Calu3 (cell line): Measurements from ENCODE around the gene FNDC3B. TPM values are rescaled to one million over a fixed set of nuclear protein-coding genes. Genes with fewer than 3 reads are reported as not detected.
A peak's percentile ranks its signal among the peaks of the same experiment; 100 is the strongest.

Source experiments
- BruUV-seq: library from RNA; stranded (reverse); fragments of 400-500 nt; replicated peaks from 2 replicates; lab custom pipeline; 2021; lab: Mats Ljungman, UMichigan
- CTCF ChIA-PET: fragments of 300-600 bp; sonication (Branson Sonifier 250); formaldehyde crosslinking; loops from one replicate; lab custom pipeline; 2022; ENCODE audit warnings: antibody characterized with exemption; lab: Charles Lee
- DNase-seq: peaks from one replicate; pipeline ENCODE4 v3.0.0; 2022
- H3K27ac Mint-ChIP-seq: one replicate; pipeline ENCODE4 v1.8.0; 2022; ENCODE audit warnings: mixed read lengths; ENCODE audit not compliant: unreplicated experiment
- H3K27me3 Mint-ChIP-seq: one replicate; pipeline ENCODE4 v1.8.0; 2022; ENCODE audit warnings: mixed read lengths; ENCODE audit not compliant: unreplicated experiment
- H3K36me3 Mint-ChIP-seq: one replicate; pipeline ENCODE4 v1.8.0; 2022; ENCODE audit warnings: mild to moderate bottlenecking, moderate library complexity, mixed read lengths; ENCODE audit not compliant: insufficient read depth, unreplicated experiment
- H3K4me1 Mint-ChIP-seq: one replicate; pipeline ENCODE4 v1.8.0; 2022; ENCODE audit warnings: mild to moderate bottlenecking, low read depth, mixed read lengths; ENCODE audit not compliant: unreplicated experiment
- H3K4me3 Mint-ChIP-seq: one replicate; pipeline ENCODE4 v1.8.0; 2022; ENCODE audit warnings: mild to moderate bottlenecking, low read depth, moderate library complexity, mixed read lengths; ENCODE audit not compliant: unreplicated experiment
- H3K9me3 Mint-ChIP-seq: one replicate; pipeline ENCODE4 v1.8.0; 2022; ENCODE audit warnings: low read depth, mixed read lengths; ENCODE audit not compliant: unreplicated experiment
- intact Hi-C: fragments of 100-400 bp; cut with micrococcal nuclease; formaldehyde crosslinking; loops from one replicate; pipeline ENCODE4 v1.10.0; 2022; ENCODE audit not compliant: unreplicated experiment
- total RNA-seq: library from RNA; stranded (reverse); gene quantifications from 2 replicates; pipeline ENCODE4 v1.2.3, GENCODE V29; 2022
- TF ChIP-seq, protein P1 (sequence below): fragments of 200-600 bp; IDR thresholded peaks from one replicate; pipeline ENCODE4 v1.8.0; 2022; ENCODE audit warnings: antibody characterized with exemption; ENCODE audit not compliant: unreplicated experiment

FNDC3B gene
- total RNA-seq, 1 experiment from 2014 or later = 453 TPM

GRCh38 chr3:172347895-172348679, 308.7 kb downstream of the FNDC3B start:
- CTCF ChIA-PET = interaction anchor here (0.8 to 1.2 kb wide), 3 partner anchors 16 to 321 kb away, joined by 3 read pairs; no protein-coding TSS in a partner anchor
- TF ChIP-seq, protein P1, sequence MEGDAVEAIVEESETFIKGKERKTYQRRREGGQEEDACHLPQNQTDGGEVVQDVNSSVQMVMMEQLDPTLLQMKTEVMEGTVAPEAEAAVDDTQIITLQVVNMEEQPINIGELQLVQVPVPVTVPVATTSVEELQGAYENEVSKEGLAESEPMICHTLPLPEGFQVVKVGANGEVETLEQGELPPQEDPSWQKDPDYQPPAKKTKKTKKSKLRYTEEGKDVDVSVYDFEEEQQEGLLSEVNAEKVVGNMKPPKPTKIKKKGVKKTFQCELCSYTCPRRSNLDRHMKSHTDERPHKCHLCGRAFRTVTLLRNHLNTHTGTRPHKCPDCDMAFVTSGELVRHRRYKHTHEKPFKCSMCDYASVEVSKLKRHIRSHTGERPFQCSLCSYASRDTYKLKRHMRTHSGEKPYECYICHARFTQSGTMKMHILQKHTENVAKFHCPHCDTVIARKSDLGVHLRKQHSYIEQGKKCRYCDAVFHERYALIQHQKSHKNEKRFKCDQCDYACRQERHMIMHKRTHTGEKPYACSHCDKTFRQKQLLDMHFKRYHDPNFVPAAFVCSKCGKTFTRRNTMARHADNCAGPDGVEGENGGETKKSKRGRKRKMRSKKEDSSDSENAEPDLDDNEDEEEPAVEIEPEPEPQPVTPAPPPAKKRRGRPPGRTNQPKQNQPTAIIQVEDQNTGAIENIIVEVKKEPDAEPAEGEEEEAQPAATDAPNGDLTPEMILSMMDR = no peak
- H3K4me1 Mint-ChIP-seq = peaks cover 35% of the 10 kb centered on the region
- H3K27me3 Mint-ChIP-seq = no peaks in the 10 kb centered on the region
- no peak overlapping the region for H3K4me3 Mint-ChIP-seq
- no TSS peak for BruUV-seq
- peak overlapping the region; percentile 63 for H3K27ac Mint-ChIP-seq
- H3K36me3 Mint-ChIP-seq = peaks cover 96% of the 10 kb centered on the region
- intact Hi-C loops = loop anchor here (10.0 kb wide), 1 partner anchor 513 kb away; no protein-coding TSS in a partner anchor
- H3K9me3 Mint-ChIP-seq = no peaks in the 10 kb centered on the region
- no peak for DNase-seq

GRCh38 chr3:172351895-172352466, 312.6 kb downstream of the FNDC3B start:
- H3K36me3 Mint-ChIP-seq = peaks cover 95% of the 10 kb centered on the region
- DNase-seq = no peak
- H3K27me3 Mint-ChIP-seq = no peaks in the 10 kb centered on the region
- H3K4me3 Mint-ChIP-seq = no peak overlapping the region
- peaks cover 45% of the 10 kb centered on the region for H3K4me1 Mint-ChIP-seq
- CTCF ChIA-PET = no interaction called here
- no TSS peak for BruUV-seq
- H3K27ac Mint-ChIP-seq = peak overlapping the region; percentile 52
- H3K9me3 Mint-ChIP-seq = no peaks in the 10 kb centered on the region
- TF ChIP-seq, protein P1 = no peak
- intact Hi-C loops = loop anchor here (5.0 to 10.0 kb wide), 2 partner anchors 253 to 315 kb away; no protein-coding TSS in a partner anchor

GRCh38 chr3:172352786-172353185, 313.4 kb downstream of the FNDC3B start:
- intact Hi-C loops = loop anchor here (5.0 to 10.0 kb wide), 2 partner anchors 252 to 315 kb away; no protein-coding TSS in a partner anchor
- Mint-ChIP-seq H3K27me3 (no peaks in the 10 kb centered on the region), H3K27ac (peak overlapping the region; percentile 52), H3K4me1 (peaks cover 37% of the 10 kb centered on the region), H3K9me3 (no peaks in the 10 kb centered on the region), H3K4me3 (no peak overlapping the region), H3K36me3 (peaks cover 92% of the 10 kb centered on the region)
- TF ChIP-seq, protein P1 = no peak
- CTCF ChIA-PET = interaction anchor here (0.6 kb wide), 1 partner anchor 270 kb away, joined by 3 read pairs; no protein-coding TSS in a partner anchor
- no peak for DNase-seq
- BruUV-seq = no TSS peak

DNA sequence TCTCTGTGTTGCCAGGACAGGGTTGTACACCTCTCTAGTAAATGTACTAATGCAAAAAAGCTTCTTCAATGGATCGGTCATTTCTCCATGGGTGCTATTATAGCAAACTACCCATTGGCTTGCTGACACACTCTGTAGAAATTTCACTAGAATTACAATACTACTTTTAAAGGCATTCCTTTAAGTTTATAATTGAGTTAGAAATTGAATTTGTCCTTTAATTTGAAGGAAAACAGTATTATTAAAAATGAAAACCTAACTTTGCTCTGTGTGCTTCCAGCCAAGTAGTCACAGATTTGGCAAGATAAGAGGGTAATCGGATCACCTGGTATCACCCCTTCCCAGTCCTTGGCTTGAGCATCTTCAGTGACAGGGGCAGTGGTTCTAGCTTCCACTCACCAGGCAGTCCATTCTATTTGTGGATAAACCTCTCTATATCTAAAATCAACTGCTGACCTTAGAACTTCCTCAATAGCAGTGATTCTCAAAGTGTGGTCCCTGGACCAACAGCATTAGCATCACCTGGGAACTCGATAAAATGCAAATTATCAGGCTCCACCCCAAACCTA, 315.6 kb downstream of the FNDC3B start:
- no peak for DNase-seq
- CTCF ChIA-PET = interaction anchor here (0.7 kb wide), 1 partner anchor 342 kb away, joined by 3 read pairs; no protein-coding TSS in a partner anchor
- H3K9me3 Mint-ChIP-seq = no peaks in the 10 kb centered on the region
- intact Hi-C loops = loop anchor here (5.0 to 10.0 kb wide), 3 partner anchors 122 to 312 kb away; no protein-coding TSS in a partner anchor
- TF ChIP-seq, protein P1 = no peak
- H3K4me3 Mint-ChIP-seq = no peak overlapping the region
- H3K36me3 Mint-ChIP-seq = peaks cover 87% of the 10 kb centered on the region
- no peaks in the 10 kb centered on the region for H3K27me3 Mint-ChIP-seq
- peaks cover 28% of the 10 kb centered on the region for H3K4me1 Mint-ChIP-seq
- BruUV-seq = TSS peak; percentile 4
- H3K27ac Mint-ChIP-seq = no peak overlapping the region
